Stimulated activated CD8-positive, alpha-beta memory T cell treated with anti-CD3 and anti-CD28 coated beads, Interleukin-7, amount 100 ng/mL, for 48 hours (primary cell): ENCODE results near the gene CHSY3.

Experiments used
- DNase-seq, 2 donors: peaks; one replicate each; pipeline ENCODE4 v3.0.0-alpha.2; 2020; ENCODE audit warnings: low read depth in 1 of 2; ENCODE audit errors: extremely low read depth in 1 of 2

CHSY3 gene

DNA sequence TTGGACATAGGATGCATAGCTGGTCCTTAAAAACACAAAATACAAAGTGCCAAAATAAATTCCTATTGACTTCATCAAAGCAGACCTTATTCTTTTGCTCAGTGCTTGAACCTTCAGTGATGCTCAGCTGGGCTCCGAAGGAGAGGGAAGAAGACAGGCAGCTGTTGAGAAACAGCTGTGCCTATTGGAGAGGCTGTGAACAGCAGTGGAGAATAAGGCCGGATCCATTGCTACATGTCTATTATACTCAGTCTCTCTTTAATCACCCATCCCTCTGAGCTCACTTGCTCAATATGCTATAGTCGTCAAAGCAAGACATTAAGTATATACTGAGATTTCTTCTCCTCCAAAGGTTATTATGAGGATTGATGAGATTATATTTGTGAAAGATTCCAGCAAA lies 174.4 kb downstream of the CHSY3 start:
- no peak for DNase-seq

DNA sequence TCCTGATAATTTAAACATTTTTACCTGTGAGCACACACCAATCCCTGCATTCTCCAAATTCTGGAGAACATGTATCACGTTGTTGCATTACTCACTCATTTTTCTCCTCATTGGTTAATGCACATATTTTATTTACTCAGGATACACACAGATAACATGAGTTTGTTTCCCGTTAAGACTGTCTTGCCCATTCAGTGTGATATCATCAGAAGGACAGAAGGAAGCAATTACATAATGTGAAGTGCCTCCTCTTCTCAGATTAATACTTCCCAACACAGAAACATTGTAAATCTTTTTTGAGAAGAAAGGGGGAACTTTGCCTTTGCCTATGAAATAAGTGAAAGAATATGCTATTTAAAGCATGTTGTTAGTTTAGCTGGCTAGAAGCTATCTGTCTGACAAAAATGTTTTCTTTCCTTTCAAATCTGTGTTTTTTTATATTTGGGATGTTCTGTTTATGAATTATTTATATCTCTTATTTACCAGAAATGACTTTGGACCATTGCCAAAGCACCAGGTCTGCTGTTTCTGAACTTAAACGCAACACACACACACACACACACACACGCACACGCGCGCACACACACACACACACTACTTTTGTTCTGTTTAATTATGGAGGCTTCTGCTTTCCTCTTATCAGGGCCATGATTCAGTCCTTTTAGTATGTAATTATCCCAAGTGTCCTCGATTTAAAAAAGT lies 186.5 kb downstream of the CHSY3 start:
- DNase-seq, result no peak

DNA sequence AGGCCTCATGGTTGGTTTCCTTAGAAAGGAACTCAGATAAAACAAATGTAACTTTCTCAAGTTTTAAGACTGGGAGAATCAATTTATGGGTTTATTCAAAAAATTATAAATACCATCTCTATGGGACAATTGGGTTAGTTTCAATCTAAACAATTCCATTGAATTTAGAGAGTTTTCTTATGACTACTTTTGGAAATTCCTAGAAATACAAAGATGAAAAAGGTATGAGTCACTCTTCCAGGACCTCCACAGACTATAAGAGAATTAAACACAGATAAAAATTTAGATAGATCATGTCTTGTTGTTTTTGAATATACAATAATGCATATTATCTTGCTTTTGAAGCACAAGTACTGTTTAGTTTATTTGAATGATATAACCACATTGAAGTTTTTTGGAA lies 188.7 kb downstream of the CHSY3 start:
- DNase-seq, result no peak

DNA sequence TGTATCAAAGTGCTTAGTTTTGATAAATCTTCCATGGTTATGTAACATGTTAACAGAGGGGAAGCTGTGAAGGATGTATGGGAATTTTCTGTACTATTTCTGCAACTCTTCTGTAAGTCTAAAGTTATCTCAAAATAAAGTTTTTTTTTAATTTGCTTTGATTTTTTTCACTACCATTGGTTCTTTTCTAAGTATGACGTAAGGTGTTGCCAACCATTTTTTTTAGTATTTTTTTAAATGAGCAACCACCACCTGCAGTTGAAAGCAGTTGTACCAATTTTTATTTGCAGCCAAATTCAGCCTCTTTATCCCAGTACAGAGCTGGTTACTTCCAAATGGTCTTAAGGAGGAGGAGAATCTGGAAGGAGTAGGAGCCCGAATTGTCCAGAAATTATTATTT lies 192.2 kb downstream of the CHSY3 start:
- no peak for DNase-seq

DNA sequence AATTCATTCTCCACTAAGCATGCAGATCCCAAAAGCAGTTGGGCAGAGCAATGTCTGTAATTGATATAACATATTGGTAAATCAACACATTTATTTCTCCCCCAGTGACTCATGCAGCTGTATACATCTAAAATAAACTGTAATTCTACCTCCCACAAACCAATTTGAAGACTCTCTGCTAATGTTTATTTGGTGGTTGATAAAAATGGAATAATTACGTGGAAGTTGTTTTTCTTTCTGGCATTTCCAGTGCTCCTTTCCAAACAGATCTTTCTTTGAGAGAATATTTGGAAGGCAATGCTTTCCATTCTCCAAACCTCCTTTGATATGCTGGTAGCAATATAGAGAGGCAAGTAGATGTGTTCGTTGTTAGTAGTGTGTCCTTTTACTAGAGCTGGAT lies 194.7 kb downstream of the CHSY3 start:
- no peak for DNase-seq

DNA sequence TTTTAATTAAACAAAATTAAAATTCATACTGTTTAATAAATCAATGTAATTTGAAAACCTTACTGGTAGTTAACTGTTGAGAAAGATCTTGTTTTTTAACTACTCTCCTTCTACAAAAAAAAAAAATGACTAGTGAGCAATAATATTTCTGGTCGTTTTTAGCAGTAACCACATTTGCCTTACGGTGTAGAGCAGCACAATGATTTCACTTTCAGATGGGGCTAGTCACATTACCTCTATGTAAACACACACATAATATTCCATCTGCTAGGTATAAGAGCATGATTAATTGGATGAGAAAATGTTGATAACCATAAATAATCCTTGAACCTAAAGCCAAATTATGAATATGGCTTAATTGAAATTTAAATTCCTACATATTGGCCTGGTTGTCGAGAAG lies 198.1 kb downstream of the CHSY3 start:
- no peak for DNase-seq

DNA sequence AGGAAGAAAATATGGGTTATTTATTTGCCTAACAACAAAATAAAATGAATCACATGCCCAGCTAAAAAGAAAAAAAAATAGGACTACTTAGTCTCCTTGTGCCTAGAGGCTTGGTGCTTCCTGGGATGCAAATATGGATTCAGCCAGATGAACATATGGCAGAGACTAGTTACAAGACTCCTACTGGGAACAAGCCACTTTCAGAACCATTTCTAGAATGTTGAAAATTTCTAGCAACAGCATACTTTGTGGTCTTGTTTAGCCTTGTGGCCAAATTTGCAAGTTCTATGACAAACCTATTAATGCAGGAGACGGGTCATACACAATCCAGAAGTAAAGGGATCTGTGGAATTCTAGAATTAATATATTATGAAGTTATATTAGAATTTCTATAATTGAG lies 198.7 kb downstream of the CHSY3 start:
- DNase-seq, result no peak

DNA sequence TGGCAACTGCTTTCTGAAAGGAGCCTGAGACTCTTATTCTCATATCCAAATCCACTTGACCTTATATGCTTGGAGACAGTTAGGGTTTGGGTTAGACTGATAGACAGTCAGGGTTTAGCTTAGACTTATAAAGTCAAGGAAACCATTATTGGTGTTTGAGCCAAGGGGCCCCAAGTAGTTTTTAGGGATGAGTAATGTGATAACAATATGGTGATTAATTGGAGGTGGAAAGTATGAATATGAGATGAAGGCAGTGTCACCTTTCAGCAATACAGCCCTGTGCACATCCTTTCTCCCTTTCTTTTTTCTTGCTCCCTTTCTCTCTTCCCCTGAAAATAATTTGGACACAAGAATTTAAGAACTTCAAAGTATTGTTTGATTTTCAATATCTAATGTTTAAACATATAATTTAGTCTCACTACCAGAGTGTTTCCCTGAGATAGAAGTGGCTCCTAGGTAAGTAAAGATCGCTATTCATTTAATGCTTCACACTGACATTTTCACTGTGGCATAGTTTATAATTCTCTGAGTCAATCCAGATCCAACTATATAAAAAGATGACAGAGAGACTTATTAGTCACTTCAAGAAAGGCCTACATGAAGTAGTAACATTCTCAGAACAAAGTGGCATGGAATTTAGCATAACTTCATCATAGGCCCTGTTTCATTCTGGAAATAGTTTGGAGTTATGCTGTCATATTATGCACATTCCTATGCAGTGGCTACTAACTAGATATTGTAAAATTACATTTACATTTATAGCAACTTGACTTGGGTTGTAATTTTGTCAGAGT lies 200.8 kb downstream of the CHSY3 start:
- DNase-seq, result no peak

DNA sequence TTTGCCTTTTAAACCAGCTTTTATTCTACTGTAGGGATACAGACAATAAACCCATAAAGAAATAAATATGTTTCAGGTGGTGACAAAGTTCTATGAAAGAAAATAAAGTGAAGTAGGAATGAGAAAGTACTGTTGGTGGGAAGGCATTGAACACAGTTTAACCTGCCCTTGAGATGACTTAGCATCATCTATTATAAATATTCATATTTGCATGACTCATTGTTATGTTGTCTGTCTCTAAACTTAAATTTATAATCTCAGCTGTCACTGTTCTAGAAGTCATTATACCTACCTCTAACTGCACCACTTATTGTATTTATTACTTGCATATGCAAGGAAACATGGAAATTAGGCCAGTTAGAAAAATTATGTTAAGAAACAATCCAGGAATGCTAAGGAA lies 202.2 kb downstream of the CHSY3 start:
- DNase-seq, result no peak

DNA sequence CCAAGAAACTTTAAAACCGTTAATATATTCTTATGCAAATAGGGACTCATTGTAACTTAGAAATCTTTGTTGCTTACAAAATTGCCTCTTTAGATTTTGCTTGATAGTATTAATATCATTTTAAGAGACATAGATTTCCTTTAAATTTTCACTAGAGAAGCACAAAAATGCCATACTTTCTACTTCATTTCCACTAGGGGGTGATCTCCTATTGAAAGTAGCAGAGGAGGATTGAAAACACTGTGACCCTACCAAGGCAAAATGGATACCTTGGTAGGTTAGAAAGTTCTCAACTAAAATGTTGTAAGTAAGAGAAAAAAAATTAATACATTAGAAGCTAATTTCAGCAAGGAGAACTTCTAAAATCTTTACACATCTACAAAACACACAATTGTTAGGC lies 204.9 kb downstream of the CHSY3 start:
- DNase-seq, result no peak

DNA sequence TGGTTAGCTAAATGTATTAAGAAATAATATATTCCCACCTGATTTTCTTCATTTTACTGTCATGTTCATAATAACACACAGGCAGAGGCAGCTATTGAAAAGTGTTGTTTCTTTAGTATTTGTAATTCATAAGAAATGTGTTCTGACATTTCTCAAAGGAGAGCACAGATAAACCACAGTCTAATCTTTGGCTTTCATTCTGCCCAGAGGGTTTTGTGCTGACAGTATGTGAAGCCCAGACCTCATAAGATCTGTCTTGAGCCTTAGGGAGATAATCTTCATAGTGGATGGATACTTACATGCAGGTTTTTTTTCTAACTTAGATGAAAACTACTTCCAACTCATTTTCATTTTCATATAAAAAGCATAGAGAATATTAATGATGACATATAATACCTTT lies 206.1 kb downstream of the CHSY3 start:
- no peak for DNase-seq

DNA sequence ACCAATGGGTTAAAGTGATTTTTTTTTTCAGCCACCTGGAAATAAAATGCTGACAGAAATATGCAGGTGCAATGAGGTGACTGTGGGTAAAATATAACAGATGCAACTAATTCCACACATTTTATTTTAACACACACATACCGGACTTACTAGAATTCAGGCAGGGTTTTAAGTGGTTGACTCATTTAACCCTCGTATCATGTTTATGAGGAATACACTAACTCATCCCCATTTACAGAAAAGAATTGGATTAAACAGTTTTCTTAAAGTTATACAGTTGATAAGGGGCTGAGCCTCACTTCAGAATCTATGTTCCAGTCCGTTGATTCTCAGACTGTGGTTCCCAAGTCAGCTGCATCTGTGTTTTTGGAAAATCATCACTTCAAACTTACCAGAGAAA lies 207.5 kb downstream of the CHSY3 start:
- DNase-seq, result no peak

DNA sequence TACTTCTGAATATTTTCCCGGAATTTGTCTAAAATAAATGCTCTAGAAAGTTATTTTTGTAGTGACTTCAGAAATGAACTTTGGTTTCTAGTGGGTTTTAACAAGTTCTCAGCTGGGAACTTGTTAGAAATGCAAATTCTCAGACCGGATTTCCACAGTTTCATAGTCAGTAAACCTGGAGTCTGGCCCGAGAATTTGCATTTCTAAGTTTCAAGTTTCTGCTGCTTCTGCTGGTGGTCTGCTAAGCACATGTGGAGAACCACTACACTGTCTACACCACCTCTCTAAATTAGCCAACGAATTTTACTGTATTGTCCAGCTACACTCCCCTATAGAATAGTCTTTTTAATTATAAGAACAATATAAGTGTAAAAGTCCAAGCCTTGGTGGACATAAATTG lies 208.0 kb downstream of the CHSY3 start:
- no peak for DNase-seq

DNA sequence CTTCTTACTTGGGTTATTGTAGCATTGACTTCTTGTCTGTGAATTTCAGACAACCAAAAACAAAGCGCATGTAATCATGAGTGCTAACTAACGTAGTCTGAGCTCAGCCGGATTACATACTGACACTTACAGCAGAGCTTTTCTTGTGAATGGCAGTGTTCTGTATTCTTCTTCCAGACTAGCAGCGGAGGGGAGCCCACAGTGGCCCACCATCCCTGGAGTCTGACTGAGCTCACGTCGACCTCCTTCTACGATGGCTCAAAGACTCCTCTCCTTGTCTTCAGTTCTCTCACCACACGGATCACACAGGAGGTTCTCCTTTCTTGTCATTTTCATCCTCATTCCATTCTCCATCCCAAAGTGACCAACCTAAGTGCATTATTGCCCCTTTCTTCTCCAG lies 211.4 kb downstream of the CHSY3 start:
- DNase-seq, result no peak

DNA sequence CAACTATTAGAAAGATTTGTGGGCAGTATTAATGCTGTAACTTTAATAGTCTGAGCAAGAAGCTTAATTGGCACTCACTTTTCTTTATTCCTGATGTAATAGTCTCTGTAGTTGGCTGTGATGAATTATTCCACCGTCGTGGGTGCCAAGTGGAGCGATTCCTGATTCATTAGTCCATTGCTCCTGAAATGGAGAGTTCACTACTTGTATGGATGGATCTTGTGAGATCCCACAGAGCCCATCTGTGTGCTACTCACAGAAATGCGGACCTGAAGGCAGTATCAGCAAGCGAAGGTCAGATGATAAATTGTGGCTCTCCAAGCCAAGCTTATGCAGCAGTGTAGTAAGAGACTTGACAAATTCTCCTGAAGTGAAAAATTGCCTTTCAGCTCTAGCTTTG lies 212.2 kb downstream of the CHSY3 start:
- DNase-seq, result no peak

DNA sequence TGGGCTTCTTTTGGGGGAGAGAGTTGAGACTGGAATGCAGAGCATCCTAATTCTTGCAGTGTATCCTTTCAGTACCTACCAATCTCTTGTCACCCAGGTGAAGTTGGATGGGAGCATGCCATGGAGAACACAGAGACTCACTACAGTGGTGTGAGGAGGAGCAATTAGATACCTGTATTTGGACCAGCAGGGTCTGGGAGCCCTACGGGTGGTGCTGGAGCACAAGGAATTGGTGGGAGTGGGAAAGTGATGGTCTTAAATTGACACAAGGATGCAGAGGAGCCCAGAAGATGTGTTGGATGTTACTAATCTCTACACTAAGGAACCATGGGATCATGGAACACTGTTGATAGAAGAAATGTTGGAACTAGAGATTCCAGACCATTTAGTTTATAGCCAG lies 212.7 kb downstream of the CHSY3 start:
- no peak for DNase-seq

DNA sequence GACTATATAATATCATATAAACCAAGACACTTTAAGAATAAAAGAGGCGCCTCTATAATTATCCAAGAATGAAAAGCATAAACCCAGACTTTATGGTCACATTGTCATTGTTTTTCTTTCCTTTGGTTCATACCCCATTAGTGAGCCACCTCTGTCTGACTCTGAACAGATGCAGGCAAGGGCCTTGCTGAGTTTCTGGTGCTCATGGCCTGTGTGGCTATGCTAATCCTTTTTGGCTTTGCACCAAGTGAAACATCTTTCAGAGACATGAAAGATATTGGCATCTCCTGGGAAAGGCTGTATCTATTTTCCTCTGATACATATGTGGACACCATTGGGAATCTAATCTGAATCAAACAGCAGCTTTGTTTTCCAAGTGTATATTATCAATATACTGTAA lies 222.5 kb downstream of the CHSY3 start:
- DNase-seq, result no peak

DNA sequence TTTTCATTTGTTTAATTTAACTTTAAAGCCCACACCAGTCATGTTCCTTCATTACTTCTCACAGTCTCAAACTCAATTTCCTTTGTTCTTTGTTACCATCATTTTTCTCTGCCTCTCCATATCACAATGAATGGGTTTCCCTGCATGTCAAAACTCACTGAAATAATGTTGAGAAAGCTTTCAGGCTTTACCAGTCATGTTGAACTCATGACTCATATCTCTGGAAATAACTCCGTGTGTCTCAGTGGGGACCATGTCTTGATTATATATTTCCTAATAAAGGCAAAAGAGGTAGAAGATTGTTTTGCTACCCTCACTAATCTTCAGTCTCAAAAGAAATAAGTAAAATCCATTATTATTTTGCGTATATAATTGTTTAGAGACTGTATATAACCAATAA lies 231.2 kb downstream of the CHSY3 start:
- no peak for DNase-seq

DNA sequence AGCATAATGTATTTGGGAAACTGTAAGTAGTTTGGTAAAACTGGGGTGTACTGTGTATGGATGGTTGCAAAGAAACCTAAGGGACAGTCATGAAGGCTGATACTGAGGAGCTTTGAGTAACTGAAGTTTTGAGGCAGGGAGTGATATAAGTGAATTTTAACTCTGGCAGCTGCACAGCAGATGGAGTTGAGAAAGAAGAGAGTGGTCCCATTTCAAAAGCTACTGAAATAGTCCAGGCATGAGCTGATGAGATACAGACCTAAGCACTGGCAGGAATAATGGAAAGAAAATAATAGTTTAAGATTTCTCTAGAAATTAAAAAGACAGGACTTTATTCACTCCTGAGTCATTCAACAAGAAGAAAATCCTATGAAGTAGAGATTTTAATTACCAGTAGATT lies 232.0 kb downstream of the CHSY3 start:
- no peak for DNase-seq

DNA sequence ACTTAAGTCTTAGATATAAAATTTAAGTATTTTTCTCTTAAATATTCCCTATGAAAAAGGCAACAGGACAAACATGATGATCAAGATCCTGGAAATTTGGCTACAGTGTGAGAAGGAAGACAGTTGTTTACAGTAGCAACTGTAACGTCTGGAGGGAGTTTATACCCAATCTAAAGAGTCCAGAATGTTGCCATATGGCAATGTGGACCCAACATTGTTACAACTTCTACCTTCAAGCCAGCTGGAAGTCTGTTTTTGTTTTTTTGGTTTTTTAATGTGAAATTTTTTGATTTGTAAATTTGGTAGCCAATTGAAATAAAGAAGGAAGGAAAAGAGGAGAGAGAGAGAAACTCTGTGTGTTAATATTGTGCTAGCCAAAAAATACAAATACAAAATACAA lies 233.4 kb downstream of the CHSY3 start:
- DNase-seq, result no peak

DNA sequence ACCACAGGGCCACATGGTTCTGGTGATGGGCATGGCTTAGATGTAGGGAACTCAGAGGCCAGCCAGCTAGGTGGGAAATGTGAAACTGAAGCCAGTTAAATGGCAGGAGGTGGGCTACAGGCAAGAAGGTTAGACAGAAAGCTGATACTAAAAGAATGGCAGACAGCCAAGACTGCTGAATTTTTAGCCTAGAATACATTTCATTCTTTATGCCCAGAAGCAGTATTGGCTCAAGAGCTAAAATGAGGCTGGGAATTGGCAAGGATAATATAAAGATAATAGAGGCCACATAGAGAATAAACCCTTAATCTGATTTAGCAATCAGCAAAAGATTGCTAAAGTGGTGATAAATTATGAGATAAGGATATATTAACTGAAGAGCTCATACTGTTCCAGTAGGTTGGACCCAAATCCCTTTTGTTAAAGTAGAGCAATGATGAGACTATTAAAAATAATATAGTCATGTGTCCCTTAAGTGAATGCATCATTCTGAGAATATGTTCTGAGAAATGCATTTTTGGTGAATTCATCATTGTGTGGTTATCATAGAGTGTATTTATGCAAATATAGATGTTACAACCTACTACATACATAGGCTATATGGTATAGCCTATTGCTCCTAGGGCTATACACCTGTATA lies 234.3 kb downstream of the CHSY3 start:
- no peak for DNase-seq

DNA sequence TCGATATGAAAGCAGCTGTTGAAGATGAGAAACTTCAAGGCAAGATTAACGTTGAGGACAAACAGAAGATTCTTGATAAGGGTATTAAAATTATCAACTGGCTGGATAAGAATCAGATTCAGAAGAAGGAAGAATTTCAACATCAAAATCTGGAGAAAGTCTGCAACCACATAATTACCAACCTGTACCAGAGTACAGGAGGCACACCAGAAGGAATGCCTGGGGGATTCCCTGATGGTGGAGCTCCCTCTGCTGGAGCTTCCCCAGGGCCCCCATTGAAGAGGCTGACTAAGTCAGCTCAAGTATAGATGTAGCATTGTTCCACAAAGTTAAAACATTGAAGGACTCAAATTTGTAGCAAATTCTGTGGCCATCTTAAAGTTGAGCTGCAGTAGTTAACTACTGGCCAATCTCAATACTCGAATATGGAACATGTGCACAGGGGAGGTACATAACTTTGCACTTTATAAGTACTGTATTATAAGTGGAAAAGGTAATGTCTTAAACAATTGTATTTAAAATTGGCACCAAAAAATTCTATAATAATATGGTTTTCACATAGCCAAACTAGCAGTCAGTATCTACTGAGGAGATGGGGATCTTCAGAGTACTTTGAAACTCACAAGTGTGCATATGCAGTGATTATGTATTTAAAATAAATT lies 237.5 kb downstream of the CHSY3 start:
- DNase-seq, result no peak
